Stomach smooth muscle (tissue), 2 donors: ENCODE data around the gene SOD2.
"Not testable (repeated sequence)": the region's sequence is repeated elsewhere in the genome, so short reads cannot be mapped to it uniquely, and the experiment has no call there.

ENCODE experiments used
- H3K27ac ChIP-seq: one replicate; pipeline ENCODE4 v1.7.0; 2013; ENCODE audit warnings: mild to moderate bottlenecking, low read length, inconsistent platforms
- H3K27me3 ChIP-seq, 2 donors: one replicate each; pipeline ENCODE4 v1.7.0; 2013; ENCODE audit warnings: low read length in 2 of 2; ENCODE audit not compliant: insufficient read depth in 2 of 2, control insufficient read depth in 1 of 2
- H3K36me3 ChIP-seq, 2 donors: one replicate each; pipeline ENCODE4 v1.7.0; 2013; ENCODE audit warnings: low read length in 2 of 2; ENCODE audit not compliant: control insufficient read depth in 2 of 2, insufficient read depth in 2 of 2
- H3K4me1 ChIP-seq: one replicate; pipeline ENCODE4 v1.7.0; 2013; ENCODE audit warnings: low read length; ENCODE audit not compliant: control insufficient read depth, insufficient read depth
- H3K4me3 ChIP-seq, 2 donors: one replicate each; pipeline ENCODE4 v1.7.0; 2013; ENCODE audit warnings: low read length in 2 of 2
- H3K9ac ChIP-seq, 2 donors: one replicate each; pipeline ENCODE4 v1.7.0; 2013; ENCODE audit warnings: low read length in 2 of 2, mild to moderate bottlenecking in 1 of 2
- H3K9me3 ChIP-seq, 2 donors: one replicate each; pipeline ENCODE4 v1.7.0; 2013; ENCODE audit warnings: low read length in 2 of 2; ENCODE audit not compliant: control insufficient read depth in 2 of 2
- donor health status: healthy.
- donor health status: Pancreatic carcinoma.

The SOD2 gene

DNA sequence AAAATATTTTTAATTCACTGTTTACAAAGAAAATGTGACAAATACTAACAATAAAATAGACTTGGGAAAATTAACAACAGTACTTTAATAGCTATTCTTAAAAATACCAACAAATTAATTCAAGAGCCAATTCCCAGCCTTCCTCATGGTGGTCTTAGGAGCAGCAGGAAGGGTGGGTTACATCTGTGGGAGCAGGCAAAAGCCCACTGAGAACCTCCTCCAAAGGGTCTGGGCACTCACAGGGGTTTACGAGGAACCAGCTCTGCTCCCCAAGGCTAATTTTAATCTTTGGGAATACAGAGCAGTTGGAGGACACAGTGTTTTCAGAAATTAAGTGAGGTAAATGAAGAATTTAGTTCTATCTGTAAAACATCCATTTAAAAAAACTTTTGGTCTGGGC lies 10.2 kb downstream of the SOD2 start:
- H3K9me3 ChIP-seq, result no peaks in the 10 kb centered on the region
- no peaks in the 10 kb centered on the region for H3K27me3 ChIP-seq
- peaks cover 23 to 41% of the 10 kb centered on the region in 2 donors for H3K36me3 ChIP-seq
- no peaks in the 10 kb centered on the region for H3K4me1 ChIP-seq
- H3K27ac ChIP-seq, result no peak overlapping the region
- H3K4me3 ChIP-seq, result no peak overlapping the region
- no peak overlapping the region for H3K9ac ChIP-seq

GRCh38 chr6:159682295-159682694 lies 10.7 kb downstream of the SOD2 start:
- no peaks in the 10 kb centered on the region for H3K27me3 ChIP-seq
- H3K9me3 ChIP-seq, result no peaks in the 10 kb centered on the region
- H3K4me3 ChIP-seq, result no peak overlapping the region
- peaks cover under 1% of the 10 kb centered on the region for H3K4me1 ChIP-seq
- peaks cover 24 to 38% of the 10 kb centered on the region in 2 donors for H3K36me3 ChIP-seq
- H3K9ac ChIP-seq, result no peak overlapping the region
- H3K27ac ChIP-seq, result no peak overlapping the region

- H3K27ac ChIP-seq, result no peak overlapping the region
- H3K36me3 ChIP-seq, result peaks cover 24 to 32% of the 10 kb centered on the region in 2 donors
- no peaks in the 10 kb centered on the region for H3K27me3 ChIP-seq
- H3K4me3 ChIP-seq, result no peak overlapping the region
- H3K9ac ChIP-seq, result no peak overlapping the region
- no peaks in the 10 kb centered on the region for H3K9me3 ChIP-seq
- H3K4me1 ChIP-seq, result peaks cover 3% of the 10 kb centered on the region
These were observed 11.7 kb downstream of the SOD2 start for GRCh38 chr6:159681191-159681880.

DNA sequence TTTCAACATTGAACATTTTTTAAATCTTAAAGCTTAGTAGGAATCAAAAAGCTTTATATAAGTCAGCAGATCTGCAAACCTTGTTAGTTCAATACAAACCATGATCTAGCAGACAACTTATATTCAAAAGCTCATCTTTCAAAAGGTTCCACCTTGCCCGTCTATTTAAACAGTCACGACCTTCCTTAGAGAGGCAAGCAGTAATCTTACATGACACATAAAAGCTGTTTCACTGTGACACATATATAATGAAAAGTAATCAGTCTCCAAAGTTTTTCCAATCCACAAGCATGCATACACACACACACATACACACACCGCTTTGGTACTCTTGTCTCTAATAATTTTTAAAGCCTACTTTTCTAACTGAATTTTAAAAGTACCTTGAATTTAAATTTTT lies 12.9 kb downstream of the SOD2 start:
- Histone ChIP-seq H3K9me3 (no peaks in the 10 kb centered on the region), H3K27ac (no peak overlapping the region), H3K27me3 (no peaks in the 10 kb centered on the region), H3K4me3 (no peak overlapping the region), H3K36me3 (peaks cover 24 to 26% of the 10 kb centered on the region in 2 donors), H3K9ac (no peak overlapping the region), H3K4me1 (peaks cover 3% of the 10 kb centered on the region)

DNA sequence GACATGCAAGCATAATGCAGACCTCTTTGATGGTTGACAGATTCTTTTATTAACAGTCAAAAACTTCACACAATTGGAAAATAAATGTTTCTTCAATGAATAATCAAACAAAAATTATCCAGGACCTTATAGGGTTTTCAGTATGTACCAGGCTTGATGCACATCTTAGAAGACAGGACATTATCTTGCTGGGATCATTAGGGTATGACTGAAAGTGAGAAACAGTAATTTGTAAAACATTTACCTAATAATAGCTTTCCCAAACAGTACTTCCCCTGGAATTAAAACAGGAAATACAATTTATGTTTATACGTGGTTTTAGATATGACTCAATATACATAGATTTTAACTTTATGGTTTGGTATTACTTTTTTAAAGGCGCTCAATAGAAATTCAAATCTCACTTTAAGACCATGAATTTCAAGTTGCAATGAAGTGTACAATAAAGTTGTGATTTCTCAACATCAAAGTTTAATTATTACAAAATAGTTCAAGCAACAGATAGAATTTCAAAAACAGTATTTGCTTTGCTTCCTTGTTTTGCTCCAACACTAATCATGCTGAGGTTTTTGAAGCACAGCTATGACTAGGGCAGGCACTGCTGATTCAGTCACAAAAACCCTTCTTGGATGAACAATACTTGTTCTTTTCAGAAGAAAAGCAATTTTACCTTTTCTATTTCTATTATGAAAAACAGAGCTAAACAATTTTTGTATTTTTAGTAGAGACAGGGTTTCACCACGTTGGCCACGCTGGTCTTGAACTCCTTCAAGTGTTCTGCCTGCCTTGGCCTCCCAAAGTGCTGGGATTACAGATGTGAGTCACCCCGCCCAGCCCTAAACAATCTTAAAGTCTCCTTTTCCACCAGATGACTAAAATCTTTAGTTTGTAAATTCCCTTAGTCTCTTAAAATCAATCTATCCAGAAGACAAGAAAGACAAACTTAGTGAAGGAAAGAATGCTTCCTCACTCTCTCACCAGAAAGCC lies 13.7 kb downstream of the SOD2 start:
- H3K27me3 ChIP-seq, result no peaks in the 10 kb centered on the region
- no peak overlapping the region for H3K9ac ChIP-seq
- H3K36me3 ChIP-seq, result peaks cover 20 to 23% of the 10 kb centered on the region in 2 donors
- H3K4me1 ChIP-seq, result peaks cover 3% of the 10 kb centered on the region
- H3K27ac ChIP-seq, result no peak overlapping the region
- no peak overlapping the region for H3K4me3 ChIP-seq
- H3K9me3 ChIP-seq, result no peaks in the 10 kb centered on the region

- H3K4me3 ChIP-seq, result no peak overlapping the region
- H3K4me1 ChIP-seq, result peaks cover 3% of the 10 kb centered on the region
- no peaks in the 10 kb centered on the region for H3K27me3 ChIP-seq
- peaks cover 15 to 23% of the 10 kb centered on the region in 2 donors for H3K36me3 ChIP-seq
- H3K9ac ChIP-seq, result no peak overlapping the region
- H3K9me3 ChIP-seq, result no peaks in the 10 kb centered on the region
- no peak overlapping the region for H3K27ac ChIP-seq
These were observed 14.5 kb downstream of the SOD2 start for GRCh38 chr6:159678574-159678973.

- Histone ChIP-seq H3K9me3 (no peaks in the 10 kb centered on the region), H3K4me3 (no peak overlapping the region), H3K9ac (peak overlapping the region in 1 of 2 donors; percentile 29), H3K4me1 (peaks cover 3% of the 10 kb centered on the region), H3K27me3 (no peaks in the 10 kb centered on the region), H3K36me3 (peaks cover 8 to 23% of the 10 kb centered on the region in 2 donors), H3K27ac (peak overlapping the region; percentile 31)
These were observed 15.4 kb downstream of the SOD2 start for GRCh38 chr6:159677506-159678165.

DNA sequence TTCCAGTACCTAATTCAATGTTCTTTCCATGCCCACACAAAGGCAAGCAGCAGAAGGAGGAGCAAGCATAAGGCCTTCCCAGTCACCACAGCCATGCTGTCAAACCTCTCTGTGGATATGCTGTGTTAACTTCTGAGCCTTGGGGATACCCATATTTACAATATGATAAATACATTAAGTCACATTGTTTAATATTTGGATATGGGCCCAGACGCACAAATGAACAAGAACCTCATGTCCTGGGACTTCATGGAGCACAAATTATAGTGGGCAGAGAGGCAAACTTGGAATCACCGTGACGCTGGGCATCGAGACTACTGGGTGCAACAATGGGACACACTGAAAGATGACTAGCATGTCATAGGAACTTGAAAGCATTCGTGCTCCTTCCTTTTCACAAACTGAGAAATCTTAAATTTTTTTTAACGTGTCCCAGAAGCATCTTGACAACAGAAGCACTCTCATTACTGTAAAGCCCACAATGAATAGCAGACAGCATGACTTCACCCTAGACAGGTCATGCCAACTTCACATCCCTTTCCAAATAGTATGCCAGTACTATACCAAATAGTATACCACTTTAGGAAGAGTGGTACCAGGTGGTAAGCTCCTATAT lies 16.0 kb downstream of the SOD2 start:
- Histone ChIP-seq H3K4me1 (peaks cover 3% of the 10 kb centered on the region), H3K9me3 (no peaks in the 10 kb centered on the region), H3K36me3 (peaks cover 8 to 23% of the 10 kb centered on the region in 2 donors), H3K27ac (peak overlapping the region; percentile 31), H3K4me3 (no peak overlapping the region), H3K27me3 (no peaks in the 10 kb centered on the region), H3K9ac (peak overlapping the region in 1 of 2 donors; percentile 29)

GRCh38 chr6:159676236-159676635 lies 16.8 kb downstream of the SOD2 start:
- not testable (repeated sequence) for H3K9ac ChIP-seq, H3K4me1 ChIP-seq, H3K27ac ChIP-seq, H3K4me3 ChIP-seq, H3K9me3 ChIP-seq, H3K27me3 ChIP-seq
- H3K36me3 ChIP-seq, result peaks cover 8 to 15% of the 10 kb centered on the region in 2 donors
